SK-N-SH treated with all-trans-retinoic acid at 6 μM for 48 hours (cell line): ENCODE results near the gene SERTAD1.
"Not testable (repeated sequence)": the region's sequence is repeated elsewhere in the genome, so short reads cannot be mapped to it uniquely, and the experiment has no call there.

Source experiments
- ATAC-seq: fragments of 200-7000 bp; cut with Tn5 transposase; 3 replicates; pipeline ENCODE4 v1.9.1; 2020; ENCODE audit warnings: mild to moderate bottlenecking, moderate library complexity
- ARNTL ChIP-seq: fragments of 450-650 bp; formaldehyde crosslinking; IDR thresholded peaks from 2 replicates; pipeline ENCODE4 v1.5.0; 2020; ENCODE audit warnings: low read depth, mild to moderate bottlenecking, moderate library complexity, borderline replicate concordance
- BACH2 ChIP-seq: fragments of 250-450 bp; sonication (Bioruptor Pico); IDR thresholded peaks from 2 replicates; pipeline ENCODE4 v1.9.0; 2021; ENCODE audit warnings: mild to moderate bottlenecking, borderline replicate concordance
- CREB5 ChIP-seq: fragments of 250-450 bp; sonication (Bioruptor Pico); IDR thresholded peaks from 2 replicates; pipeline ENCODE4 v1.5.1; 2020; ENCODE audit warnings: low read depth, mild to moderate bottlenecking, moderate library complexity
- CSDC2 ChIP-seq: fragments of 250-450 bp; sonication (Bioruptor Pico); IDR thresholded peaks from 2 replicates; pipeline ENCODE4 v1.5.0; 2020; ENCODE audit warnings: mild to moderate bottlenecking, moderate library complexity
- CSRNP3 ChIP-seq: fragments of 250-450 bp; sonication (Bioruptor Pico); IDR thresholded peaks from 2 replicates; pipeline ENCODE4 v1.5.1; 2021; ENCODE audit warnings: mild to moderate bottlenecking, moderate library complexity
- ESRRG ChIP-seq: fragments of 250-450 bp; sonication (Bioruptor Pico); IDR thresholded peaks from 2 replicates; pipeline ENCODE4 v1.6.1; 2021; ENCODE audit warnings: mild to moderate bottlenecking
- GLIS3 ChIP-seq: fragments of 250-450 bp; sonication (Bioruptor Pico); IDR thresholded peaks from 2 replicates; pipeline ENCODE4 v1.5.0; 2020; ENCODE audit warnings: mild to moderate bottlenecking, moderate library complexity
- PATZ1 ChIP-seq: fragments of 250-450 bp; sonication (Bioruptor Pico); IDR thresholded peaks from 2 replicates; pipeline ENCODE4 v1.8.0; 2020; ENCODE audit warnings: mild to moderate bottlenecking, moderate library complexity, borderline replicate concordance
- POU6F1 ChIP-seq: fragments of 250-450 bp; sonication (Bioruptor Pico); IDR thresholded peaks from 2 replicates; pipeline ENCODE4 v1.8.0; 2021; ENCODE audit warnings: low read depth, mild to moderate bottlenecking, moderate library complexity, borderline replicate concordance
- PPARA ChIP-seq: fragments of 250-450 bp; sonication (Bioruptor Pico); IDR thresholded peaks from 2 replicates; pipeline ENCODE4 v1.5.0; 2020; ENCODE audit warnings: mild to moderate bottlenecking, borderline replicate concordance
- SNAI2 ChIP-seq: fragments of 250-450 bp; sonication (Bioruptor Pico); IDR thresholded peaks from 2 replicates; pipeline ENCODE4 v1.5.0; 2020; ENCODE audit warnings: mild to moderate bottlenecking, moderate library complexity
- TCF4 ChIP-seq: fragments of 250-450 bp; sonication (Bioruptor Pico); IDR thresholded peaks from 2 replicates; pipeline ENCODE4 v1.8.0; 2021; ENCODE audit warnings: mild to moderate bottlenecking, moderate library complexity, borderline replicate concordance
- TOX ChIP-seq: fragments of 250-450 bp; sonication (Bioruptor Pico); IDR thresholded peaks from 2 replicates; pipeline ENCODE4 v1.8.0; 2021; ENCODE audit warnings: mild to moderate bottlenecking, moderate library complexity, borderline replicate concordance
- ZC3H10 ChIP-seq: fragments of 250-450 bp; sonication (Bioruptor Pico); IDR thresholded peaks from 2 replicates; pipeline ENCODE4 v1.5.1; 2021; ENCODE audit warnings: mild to moderate bottlenecking, moderate library complexity
- ZNF70 ChIP-seq: fragments of 450-650 bp; formaldehyde crosslinking; IDR thresholded peaks from 2 replicates; pipeline ENCODE4 v1.5.0; 2020; ENCODE audit warnings: mild to moderate bottlenecking, moderate library complexity
- ZNF8 ChIP-seq: fragments of 450-650 bp; formaldehyde crosslinking; IDR thresholded peaks from 2 replicates; pipeline ENCODE4 v1.5.0; 2020; ENCODE audit warnings: mild to moderate bottlenecking, moderate library complexity

SERTAD1 gene

GRCh38 chr19:40466219-40466984 lies 40.6 kb upstream of the SERTAD1 start (continued):
- no peak for TF ChIP-seq GLIS3
- no peak for TF ChIP-seq PATZ1 (CRISPR knock-in tag)
- TF ChIP-seq ESRRG (CRISPR knock-in tag) = no peak

- peak; percentile 91 for ATAC-seq
- TF ChIP-seq ARNTL (CRISPR knock-in tag) (no peak), GLIS3 (no peak), POU6F1 (CRISPR knock-in tag) (no peak), CREB5 (CRISPR knock-in tag) (no peak), SNAI2 (CRISPR knock-in tag) (no peak), ZNF70 (CRISPR knock-in tag) (no peak), ESRRG (CRISPR knock-in tag) (no peak), PPARA (CRISPR knock-in tag) (no peak), CSRNP3 (no peak), ZC3H10 (CRISPR knock-in tag) (no peak), BACH2 (no peak)
Observed at GRCh38 chr19:40465557-40466218, 39.9 kb upstream of the SERTAD1 start, which contains the start of gene BLVRB. Gene BLVRB (minus strand): TSS chr19:40465745. CDS start chr19:40465688, 57 bp downstream.

GRCh38 chr19:40465025-40465556 lies 39.3 kb upstream of the SERTAD1 start:
- ATAC-seq = peak; percentile 10
- no peak for TF ChIP-seq ZNF8 (CRISPR knock-in tag)

- peak; percentile 60 for ATAC-seq
- no peak for TF ChIP-seq ZNF8 (CRISPR knock-in tag)
- TF ChIP-seq BACH2 = no peak
Observed at GRCh38 chr19:40464059-40465024, 38.5 kb upstream of the SERTAD1 start.

GRCh38 chr19:40463587-40464037 lies 37.8 kb upstream of the SERTAD1 start:
- not testable (repeated sequence) for ATAC-seq

- TF ChIP-seq TCF4 (CRISPR knock-in tag) = no peak
- no peak for TF ChIP-seq ARNTL (CRISPR knock-in tag)
- TF ChIP-seq TOX (CRISPR knock-in tag) = no peak
- TF ChIP-seq CSDC2 (CRISPR knock-in tag) = no peak
- ATAC-seq = no peak
Observed at GRCh38 chr19:40461669-40462221, 36.0 kb upstream of the SERTAD1 start.
